ENCODE measurements around the gene AMELX. TPM values are rescaled to one million over a fixed set of nuclear protein-coding genes. Genes with fewer than 3 reads are reported as not detected.

AMELX gene
- total and polyA plus RNA-seq, 2 of the 8 experiments (the other 6 are each of a cell fraction or from before 2014, with no cell fraction given): not detected

GRCh38 chrX:11337292-11338009 is 44.2 kb downstream of the AMELX start (continued):
- no peak for TF ChIP-seq CTCF (IDR thresholded peaks at IDR 0.05; ENCODE audit: control extremely low read depth in 1 of 3, insufficient read depth in 1 of 3, low read depth in 1 of 3, low read length in 3 of 3)
- TF ChIP-seq KDM4A (IDR thresholded peaks at IDR 0.05; ENCODE audit: low read depth, low read length, severe bottlenecking): no peak
- TF ChIP-seq CBX8 (IDR thresholded peaks at IDR 0.05; ENCODE audit: borderline replicate concordance, low read depth, low read length): no peak
- no peak for TF ChIP-seq ASH2L (IDR thresholded peaks at IDR 0.05; ENCODE audit: low read length)
- TF ChIP-seq RAD21 (IDR thresholded peaks at IDR 0.05 in 1 of 2, conservative IDR thresholded peaks at IDR 0.05 in 1 of 2; ENCODE audit: low read depth in 2 of 2, low read length in 2 of 2): no peak
- TF ChIP-seq NRF1 (IDR thresholded peaks at IDR 0.05; ENCODE audit: low read depth, low read length): no peak
